ENCODE measurements around the gene ZNF3.
"Not testable (repeated sequence)": the region's sequence is repeated elsewhere in the genome, so short reads cannot be mapped to it uniquely, and the experiment has no call there.

Gene ZNF3

DNA sequence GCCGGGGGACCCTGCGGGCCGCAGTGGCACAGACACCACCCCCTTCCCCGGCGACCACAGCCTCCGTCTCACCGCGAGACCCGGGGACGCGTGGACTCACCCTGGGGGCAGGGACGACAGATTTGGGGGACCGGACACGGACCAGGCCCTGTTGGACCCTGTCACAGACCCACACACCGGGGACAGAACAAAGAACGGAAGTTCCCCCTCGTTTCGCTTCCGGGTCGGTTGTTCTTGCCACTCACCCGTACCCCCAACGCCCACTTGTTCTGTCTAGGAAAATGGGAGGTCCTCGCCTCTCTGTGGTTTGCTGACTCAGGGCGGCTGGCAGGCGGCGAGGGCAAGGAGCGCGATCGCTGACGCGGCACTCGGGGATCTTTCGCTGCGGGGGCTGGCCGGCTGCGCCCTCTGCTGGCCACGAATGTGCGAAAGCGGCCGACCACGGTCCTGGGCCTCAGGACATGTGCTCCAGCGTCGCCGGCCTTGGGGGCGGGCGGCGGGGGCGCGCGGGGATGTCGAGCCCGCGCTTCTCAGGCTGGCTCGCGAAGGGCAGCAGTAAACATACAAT lies at the start of gene ZNF3:
TSS of gene ZNF3 (minus strand) at position 189 of the 568 bp plus-strand sequence. CDS start 4,366 bp downstream, outside the sequence.
- DNase-seq, result peak; percentile 86

DNA sequence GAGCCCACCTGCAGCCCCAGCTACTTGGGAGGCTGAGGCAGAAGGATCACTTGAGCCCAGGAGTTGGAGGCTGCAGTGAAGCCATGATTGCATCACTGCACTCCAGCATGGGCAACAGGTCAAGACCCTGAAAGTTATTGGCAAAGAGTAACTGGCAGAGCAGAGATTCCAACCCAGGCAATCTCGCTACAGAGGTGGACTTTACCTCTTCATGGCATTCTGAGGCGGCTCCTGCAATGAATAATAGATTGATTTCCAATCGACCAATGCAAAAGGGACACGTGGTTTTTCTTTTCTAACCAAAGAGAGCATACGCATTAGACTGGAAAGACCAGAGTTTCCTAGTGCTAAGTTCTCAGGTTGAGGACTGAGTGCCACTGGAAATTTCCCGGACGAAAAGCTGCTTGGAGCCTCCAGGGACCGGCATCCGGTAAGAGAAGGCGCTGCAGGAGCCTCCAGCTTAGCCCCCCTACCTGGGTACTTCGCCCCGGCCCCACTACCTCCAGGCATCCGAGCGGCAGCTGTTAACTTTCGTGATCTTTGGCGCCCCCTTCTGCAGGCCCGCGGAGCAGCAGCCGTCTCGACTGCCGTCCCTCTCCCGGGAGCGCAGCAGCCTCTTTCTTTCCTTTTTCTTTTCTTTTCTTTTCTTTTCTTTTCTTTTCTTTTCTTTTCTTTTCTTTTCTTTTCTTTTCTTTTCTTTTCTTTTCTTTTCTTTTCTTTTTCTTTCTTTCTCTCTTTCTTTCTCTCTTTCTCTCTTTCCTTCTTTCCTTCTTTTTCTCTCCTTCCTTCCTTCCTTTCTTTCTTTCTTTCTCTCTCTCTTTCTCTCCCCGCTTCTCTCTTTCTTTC lies 49.3 kb upstream of the ZNF3 start:
- DNase-seq, result no peak

DNA sequence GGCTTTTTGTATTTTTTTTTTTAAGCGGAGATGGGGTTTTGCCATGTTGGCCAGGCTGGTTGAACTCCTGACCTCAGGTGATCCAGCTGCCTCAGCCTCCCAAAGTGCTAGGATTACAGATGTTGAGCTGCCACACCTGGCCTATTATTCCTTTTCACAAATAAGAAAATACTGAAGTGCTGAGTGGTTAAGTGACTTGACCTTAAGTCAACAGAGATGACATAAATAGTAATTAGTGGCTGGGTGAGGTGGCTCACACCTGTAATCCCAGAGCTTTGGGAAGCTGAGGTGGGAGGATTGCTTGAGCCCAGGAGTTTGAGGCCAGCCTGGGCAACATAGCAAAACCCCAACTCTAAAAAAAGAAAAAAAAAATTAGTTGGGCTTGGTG lies 48.7 kb upstream of the ZNF3 start:
- DNase-seq, result not testable (repeated sequence)

DNA sequence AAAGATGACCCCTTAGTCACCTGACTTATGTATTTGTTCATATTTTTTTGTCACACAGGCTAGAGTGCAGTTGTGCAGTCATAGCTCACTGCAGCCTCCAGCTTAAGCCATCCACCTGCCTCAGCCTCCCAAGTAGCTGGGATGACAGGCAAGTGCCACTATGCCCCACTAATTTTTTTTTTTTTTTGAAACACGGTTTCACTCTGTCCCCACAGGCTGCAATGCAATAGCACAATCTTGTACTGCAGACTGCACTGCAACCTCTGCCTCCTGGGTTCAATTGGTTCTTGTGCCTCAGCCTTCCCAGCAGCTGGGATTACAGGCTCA lies 47.1 kb upstream of the ZNF3 start:
- DNase-seq, result no peak

DNA sequence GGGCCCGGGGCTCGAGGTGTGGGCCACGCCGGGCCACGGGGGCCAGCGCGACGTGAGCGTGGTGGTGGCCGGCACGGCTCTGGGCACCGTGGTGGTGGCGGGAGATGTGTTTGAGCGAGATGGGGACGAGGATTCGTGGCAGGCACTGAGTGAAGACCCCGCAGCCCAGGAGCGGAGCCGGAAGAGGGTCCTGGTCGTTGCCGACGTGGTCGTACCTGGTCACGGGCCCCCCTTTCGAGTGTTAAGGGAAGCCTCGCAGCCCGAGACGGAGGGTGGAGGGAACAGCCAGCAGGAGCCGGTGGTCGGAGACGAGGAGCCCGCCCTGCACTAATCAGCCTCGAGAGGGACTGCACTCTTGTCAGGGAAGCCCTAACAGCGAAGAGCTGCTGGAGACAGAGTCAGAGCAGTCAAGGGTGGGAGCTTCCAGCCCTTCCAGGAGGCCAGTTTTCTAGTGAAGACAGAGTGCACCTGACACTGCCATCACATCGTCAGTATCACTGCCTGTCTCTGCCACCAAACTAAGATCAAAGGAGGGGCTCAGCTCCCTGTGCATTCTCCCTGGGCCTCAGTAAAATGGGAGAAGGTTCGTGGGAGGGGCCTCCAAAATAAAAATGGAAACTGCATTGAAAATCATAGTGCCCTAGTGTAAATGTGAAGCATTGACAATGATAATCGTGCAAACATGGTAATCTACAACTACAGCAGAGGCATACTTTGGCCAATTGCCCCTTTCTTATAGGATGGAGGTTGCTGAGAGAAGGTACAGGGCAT lies 46.5 kb upstream of the ZNF3 start:
- no peak for DNase-seq

DNA sequence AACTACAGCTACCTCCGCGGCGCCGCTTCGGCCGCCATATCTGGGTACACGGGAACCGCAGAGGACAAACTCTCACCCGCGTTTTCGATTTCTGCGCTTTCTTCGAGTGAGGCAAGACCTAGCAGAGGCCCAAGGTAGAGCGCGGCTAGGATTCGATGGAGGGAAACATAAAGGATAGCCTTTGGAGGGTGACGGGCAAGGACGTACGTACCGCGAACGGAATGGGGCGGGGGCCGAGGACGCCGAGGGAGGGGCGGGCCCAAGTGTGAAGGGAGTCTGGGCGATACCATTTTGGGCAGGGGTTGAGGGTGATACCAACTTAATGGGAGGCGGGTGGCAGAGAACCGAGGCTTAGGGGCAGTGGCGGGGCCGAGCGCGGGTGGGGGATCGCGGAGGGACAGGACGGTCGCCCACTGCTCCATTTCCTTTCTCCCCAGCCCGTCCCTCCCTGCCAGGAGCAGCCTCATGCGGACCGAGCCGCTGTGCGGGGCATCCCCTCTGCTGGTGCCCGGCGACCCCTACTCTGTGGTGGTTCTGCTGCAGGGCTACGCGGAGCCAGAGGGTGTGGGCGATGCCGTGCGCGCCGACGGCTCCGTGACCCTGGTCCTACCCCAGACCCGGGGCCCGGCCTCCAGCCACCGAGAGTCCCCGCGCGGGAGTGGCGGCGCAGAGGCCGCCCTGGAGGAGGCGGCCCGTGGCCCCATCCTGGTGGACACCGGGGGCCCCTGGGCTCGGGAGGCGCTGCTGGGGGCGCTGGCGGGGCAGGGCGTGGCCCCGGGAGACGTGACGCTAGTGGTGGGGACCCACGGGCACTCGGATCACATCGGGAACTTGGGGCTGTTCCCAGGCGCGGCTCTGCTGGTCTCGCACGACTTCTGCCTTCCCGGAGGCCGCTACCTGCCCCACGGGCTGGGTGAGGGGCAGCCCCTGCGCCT lies 45.7 kb upstream of the ZNF3 start, which contains the start of gene MBLAC1:
TSS of gene MBLAC1 (plus strand) at position 37 of the 935 bp plus-strand sequence. CDS start at position 466, 429 bp downstream.
- peak; percentile 50 for DNase-seq

DNA sequence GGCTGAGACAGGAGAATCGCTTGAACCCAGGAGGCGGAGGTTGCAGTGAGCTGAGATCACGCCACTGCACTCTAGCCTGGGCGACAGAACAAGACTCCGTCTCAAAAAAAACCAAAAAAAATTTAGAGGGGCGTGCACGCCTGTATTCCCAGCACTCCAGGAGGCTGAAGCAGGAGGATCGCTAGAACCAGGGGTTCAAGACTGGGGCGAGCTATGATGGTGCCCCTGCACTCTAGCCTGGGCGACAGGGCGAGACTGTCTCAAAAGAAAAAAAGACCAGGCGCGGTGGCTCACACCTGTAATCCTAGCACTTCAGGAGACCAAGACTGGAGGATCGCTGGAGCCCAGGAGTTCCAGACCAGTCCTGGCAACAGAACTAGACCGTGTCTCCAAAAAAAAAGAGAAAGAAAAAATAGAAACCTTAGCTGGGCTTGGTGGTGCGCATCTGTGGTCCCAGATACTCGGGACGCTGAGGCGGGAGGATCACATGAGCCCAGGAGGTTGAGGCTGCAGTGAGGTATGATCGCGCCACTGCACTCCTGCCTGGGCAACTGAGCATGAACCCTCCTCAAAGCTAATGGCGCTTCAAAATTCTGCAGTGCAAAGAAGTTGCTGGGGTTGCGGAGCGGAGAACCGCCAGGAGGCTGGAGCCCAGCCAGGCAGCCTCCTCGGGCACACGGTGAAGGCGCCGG lies 44.9 kb upstream of the ZNF3 start:
- no peak for DNase-seq

DNA sequence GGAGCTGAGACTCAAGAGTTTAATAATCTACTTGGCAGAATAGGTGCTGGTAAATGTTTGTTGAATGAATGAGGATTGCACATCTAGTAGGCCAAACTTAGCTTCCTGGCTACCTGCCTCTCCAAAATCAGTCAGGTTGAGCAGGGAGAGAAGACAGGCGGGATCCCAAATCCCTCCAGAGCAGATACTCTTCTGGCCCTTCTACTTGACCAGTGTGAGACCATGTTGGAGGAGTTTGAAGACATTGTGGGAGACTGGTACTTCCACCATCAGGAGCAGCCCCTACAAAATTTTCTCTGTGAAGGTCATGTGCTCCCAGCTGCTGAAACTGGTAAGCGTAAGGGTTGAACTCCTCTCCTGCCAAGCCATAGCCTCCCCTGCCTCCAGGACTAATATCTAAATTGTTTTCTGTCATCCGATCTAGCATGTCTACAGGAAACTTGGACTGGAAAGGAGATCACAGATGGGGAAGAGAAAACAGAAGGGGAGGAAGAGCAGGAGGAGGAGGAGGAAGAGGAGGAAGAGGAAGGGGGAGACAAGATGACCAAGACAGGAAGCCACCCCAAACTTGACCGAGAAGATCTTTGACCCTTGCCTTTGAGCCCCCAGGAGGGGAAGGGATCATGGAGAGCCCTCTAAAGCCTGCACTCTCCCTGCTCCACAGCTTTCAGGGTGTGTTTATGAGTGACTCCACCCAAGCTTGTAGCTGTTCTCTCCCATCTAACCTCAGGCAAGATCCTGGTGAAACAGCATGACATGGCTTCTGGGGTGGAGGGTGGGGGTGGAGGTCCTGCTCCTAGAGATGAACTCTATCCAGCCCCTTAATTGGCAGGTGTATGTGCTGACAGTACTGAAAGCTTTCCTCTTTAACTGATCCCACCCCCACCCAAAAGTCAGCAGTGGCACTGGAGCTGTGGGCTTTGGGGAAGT lies 43.0 kb upstream of the ZNF3 start:
- DNase-seq, result no peak

DNA sequence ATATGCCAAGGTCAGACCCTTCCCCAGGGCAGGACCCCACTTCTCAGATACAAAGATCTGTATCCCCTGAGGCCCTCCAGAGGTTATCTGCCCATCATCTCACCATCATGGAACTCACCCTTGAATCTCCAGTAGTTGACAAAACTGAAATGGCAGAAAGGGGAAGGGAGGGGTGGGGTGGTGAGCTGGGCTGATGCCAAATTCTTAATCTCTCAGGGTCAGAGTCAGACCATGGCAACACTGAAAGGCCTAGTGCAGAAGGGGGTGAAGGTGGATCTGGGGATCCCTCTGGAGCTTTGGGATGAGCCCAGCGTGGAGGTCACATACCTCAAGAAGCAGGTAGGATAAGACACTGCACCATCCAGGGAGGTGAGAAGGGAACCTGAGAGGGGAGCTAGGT lies 41.0 kb upstream of the ZNF3 start:
- no peak for DNase-seq

DNA sequence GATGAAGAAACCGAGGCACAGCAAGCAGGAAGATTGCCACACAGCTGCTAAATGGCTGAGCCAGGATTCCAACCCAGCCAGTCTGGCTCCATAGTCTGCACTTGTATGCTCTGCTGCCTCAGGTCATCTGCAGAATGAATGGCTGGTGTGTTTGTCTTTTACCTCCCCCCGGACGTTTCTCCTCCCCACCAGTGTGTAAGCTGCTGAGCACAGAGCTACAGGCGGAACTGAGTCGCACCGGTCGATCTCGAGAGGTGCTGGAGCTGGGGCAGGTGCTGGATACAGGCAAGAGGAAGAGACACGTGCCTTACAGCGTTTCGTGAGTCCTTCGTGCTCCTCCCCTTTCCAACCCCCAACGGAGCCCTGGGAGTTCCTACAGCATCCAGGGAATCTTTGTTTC lies 40.5 kb upstream of the ZNF3 start:
- DNase-seq, result no peak

DNA sequence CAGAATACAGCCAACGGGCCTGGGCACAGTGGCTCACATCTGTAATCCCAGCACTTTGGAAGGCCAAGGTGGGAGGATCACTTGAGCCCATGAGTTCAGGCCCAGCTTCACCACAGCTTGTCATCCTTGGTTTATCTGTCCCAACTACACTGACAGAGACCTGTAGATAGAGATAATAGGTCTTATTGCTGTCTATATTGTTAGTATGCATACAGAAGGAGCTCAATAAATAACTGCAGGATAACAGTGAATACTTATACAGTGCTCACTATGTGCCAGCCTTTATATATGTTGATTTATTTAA lies 39.2 kb upstream of the ZNF3 start:
- DNase-seq, result no peak

DNA sequence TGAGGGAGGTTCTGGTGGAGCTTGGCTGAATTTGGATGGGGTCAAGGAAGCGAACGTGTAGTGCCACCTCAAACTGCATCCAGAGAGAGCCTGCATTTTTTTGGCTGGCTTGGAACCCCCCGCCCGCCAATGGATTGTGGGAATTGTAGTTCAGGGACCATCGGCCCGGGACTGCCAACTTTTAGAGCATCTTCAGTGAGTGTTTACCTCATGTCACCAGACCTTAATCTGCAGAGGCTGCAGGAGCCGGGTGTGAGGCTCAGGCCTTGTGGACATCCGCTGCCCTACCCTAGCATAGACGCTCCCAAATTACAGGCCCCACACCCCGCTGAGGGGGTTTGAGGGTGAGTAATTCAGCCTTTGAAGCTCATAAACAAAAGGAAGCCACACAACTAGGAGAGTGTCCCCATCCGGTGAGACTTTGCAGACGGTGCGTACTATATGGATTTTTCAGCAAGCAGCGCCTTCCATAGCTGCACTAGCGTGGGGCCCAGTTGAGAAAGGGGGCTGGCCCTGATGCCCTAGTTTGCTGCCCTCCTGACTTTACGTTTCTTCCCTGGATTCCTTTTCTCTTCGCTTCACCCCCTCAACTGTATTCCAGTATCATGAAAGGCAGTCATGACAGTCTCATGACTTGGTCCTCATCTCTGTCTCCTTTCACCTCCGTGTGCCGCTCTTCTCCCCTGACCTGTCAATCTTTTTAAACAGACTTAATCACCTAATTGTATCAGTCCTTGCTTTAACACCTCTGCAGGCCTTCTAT lies 38.6 kb upstream of the ZNF3 start:
- no peak for DNase-seq

DNA sequence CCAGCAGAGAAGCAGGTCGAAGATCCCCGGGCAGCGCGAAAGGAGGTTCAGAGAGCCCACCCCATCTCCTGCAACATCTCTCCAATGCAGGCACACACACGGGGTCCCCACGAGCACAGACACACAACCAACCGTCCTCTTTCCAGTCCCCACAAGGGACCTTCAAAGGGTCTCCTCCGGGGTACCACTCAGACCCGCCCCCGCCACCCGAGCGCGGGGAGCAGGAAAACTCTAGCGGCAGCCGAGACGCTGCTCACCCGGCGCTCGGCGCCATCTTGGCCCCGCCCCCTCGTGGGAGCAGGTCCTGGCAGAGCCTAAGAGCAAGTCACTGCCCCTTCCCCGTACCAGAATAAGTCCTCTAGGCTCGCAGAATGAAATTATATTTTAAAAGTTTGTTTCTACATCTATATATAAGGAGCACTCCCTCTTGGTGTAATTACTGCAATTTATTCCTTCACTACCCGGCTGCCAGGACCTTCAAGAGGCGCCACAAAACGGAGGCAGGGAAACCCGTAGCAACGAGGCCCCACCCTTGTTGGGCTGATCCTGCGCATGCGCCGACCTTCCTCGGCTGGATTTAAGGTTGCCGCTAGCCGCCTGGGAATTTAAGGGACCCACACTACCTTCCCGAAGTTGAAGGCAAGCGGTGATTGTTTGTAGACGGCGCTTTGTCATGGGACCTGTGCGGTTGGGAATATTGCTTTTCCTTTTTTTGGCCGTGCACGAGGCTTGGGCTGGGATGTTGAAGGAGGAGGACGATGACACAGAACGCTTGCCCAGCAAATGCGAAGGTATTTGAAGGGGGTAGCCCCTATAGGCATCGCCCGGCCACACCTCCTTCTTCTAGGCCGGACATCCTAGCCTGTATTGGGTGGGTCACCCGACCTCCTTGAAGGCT lies 37.8 kb upstream of the ZNF3 start, which contains the start of the genes CNPY4 and TAF6:
TSS of gene CNPY4 (plus strand) at position 563 of the 898 bp plus-strand sequence. CDS start at position 674, 111 bp downstream.
TSS of gene TAF6 (minus strand) at position 287 of the 898 bp plus-strand sequence. CDS start 5,149 bp downstream, outside the sequence.
- DNase-seq, result peak; percentile 42

DNA sequence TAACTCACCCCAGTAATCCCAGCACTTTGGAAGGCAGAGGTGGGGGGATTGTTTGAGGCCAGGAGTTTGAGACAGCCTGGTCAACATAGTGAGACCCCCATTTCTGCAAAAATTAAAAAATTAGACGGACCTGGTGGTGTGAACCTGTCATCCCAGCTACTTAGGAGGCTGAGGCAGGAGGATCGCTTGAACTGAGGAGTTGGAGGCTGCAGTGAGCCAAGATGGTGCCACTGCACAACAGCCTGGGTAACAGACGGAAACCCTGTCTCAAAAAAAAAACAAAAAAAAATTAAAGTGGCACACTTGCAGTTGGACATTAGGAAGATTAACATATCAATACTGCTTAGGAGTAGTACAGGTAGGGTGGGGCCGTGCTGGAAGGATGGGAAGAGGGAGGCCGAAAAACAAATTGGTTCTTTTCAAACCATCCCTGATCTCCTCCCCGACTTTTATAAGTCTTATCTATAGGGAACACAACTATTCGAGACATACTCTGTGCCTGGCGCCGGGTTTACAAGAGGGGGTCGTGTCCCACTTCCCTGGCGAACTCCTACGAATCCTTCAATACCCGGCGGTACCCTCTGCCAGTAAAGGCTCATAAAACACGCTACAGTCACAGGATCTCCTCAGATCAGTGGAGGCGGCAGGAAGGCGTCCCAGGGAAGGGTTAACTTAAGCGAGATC lies 37.0 kb upstream of the ZNF3 start:
- no peak for DNase-seq

DNA sequence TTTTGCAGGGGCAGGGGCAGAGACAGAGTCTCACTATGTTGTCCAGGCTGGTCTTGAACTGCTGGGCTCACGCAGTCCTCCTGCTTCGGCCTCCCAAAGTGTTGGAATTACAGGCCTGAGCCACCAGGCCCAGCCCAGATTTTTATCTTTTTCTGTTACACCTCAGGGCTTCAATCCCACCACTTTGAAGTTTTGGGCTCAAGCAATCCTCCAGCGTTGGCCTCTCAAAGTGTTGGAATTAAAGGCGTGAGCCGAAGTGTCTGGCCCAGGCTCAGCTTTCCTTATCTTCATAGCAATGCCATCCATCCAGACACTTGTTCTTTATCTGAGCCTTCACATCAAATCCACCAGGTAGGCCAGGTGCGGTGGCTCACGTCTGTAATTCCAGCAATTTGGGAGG lies 33.5 kb upstream of the ZNF3 start:
- no peak for DNase-seq

DNA sequence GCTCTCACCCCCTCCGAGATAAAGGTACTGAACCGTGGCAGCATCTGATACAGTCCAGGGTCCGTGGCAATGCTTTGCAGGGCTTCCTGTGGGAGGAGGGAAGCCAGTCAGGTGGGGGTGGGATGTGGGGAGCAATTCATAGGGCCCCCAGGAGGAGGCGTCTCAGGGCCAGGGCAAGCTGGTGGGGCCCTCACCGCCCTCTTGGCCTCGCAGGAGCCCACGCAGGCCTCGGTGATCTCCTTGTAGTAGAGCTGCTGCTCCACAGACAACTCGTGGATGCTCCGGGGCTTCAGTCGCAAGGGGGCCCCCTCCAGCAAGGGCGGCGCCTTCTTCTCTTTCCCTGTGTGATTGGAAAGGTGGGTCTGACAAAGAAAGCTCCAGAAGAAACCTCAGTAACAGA lies 30.4 kb upstream of the ZNF3 start:
- DNase-seq, result no peak

DNA sequence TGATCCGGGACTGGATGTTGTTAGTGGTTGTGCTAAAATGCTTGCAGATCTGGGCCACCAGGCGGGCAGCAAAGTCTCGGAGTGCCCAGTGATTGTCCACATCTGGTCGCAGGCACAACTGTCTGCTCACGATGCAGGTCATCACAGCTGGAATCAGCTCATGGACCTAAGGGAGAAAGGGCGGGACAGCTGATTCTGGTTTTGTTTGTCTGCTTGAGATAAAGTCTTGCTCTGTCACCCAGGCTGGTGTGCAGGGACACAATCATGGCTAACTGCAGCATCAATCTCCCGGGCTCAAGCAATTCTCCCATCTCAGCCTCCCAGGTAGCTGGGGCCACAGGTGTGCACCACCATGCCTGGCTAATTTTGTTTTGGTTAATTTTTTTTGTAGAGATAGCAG lies 29.6 kb upstream of the ZNF3 start:
- DNase-seq, result no peak

DNA sequence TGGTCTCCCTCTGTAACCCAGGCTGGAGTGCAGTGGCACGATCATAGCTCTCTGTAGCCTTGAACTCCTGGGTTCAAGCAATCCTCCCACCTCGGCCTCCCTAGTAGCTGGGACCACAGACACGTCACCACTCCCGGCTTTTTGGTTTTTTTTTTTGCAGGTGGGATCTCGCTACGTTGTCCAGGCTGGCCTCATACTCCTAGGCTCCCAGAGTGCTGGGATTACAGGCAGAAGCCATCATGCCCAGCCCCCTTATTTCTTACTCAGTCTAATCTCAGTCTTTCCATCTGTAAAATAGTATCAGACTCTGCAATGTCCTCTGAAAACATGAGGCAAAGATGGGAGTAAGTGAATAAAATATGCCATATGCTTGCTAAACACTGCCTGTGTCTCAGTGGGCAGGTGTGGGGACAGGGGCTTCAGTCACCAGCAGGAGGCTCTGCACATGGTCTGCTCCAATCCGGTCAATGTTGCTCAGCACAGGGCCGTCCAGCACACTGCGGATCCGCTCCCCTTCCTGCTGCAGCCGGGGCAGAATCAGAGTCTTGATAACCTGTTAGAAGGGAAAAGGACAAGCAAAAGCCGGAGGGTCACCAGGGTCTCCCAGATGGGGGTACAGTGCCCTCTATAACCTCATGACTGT lies 28.1 kb upstream of the ZNF3 start:
- no peak for DNase-seq

Measured in NCI-H524 treated with DMSO at 0.1 percent for 48 hours (cell line).